ENCODE results near the gene MBD2. TPM values are rescaled to one million over a fixed set of nuclear protein-coding genes. Genes with fewer than 3 reads are reported as not detected.
"Not testable (repeated sequence)": the region's sequence is repeated elsewhere in the genome, so short reads cannot be mapped to it uniquely, and the experiment has no call there.

Gene MBD2
- total and polyA plus RNA-seq, 5 donors from 2014 or later = 8.4 to 132 (median 25.2) TPM

DNA sequence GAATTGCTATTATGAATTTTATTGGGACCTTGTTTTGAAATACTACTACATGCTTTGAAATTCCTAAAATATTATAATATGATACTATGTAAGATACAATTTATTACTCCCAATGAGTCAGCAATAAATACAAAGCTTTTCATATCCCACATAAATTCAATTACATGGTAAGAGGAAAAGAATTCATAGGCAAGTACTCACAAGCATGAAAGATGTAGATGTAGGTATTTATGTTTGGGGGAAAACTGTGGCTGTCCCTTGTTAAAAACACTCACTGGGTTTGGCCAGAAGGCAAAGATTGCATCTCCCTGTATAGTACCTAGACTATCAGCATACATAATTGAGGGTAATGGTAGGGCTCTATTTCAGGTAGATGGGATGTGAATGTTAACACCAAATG lies 90.4 kb downstream of the MBD2 start:
- H3K27ac ChIP-seq (ENCODE audit: insufficient read depth, low read length, poor library complexity, severe bottlenecking) = no peak overlapping the region
- no peak for DNase-seq
- H3K27ac Mint-ChIP-seq = no peak overlapping the region
- H3K9me3 ChIP-seq (ENCODE audit: control insufficient read depth in 2 of 2, low read length in 2 of 2) = peaks cover 0 to under 1% of the 10 kb centered on the region in 2 experiments
- no peak overlapping the region for H3K4me3 ChIP-seq (ENCODE audit: low read depth, low read length)
- H3K27me3 Mint-ChIP-seq = no peaks in the 10 kb centered on the region
- H3K4me1 Mint-ChIP-seq = peaks cover 6 to 18% (median 11%) of the 10 kb centered on the region in 4 donors
- H3K36me3 Mint-ChIP-seq = peaks cover 4% of the 10 kb centered on the region
- peaks cover 7% of the 10 kb centered on the region for H3K4me1 ChIP-seq (ENCODE audit: control insufficient read depth, insufficient read depth, low read length, poor library complexity, severe bottlenecking)
- H3K27me3 ChIP-seq (ENCODE audit: control insufficient read depth, insufficient read depth, low read length) = no peaks in the 10 kb centered on the region
- ATAC-seq (ENCODE audit: low read depth in 2 of 2) = no peak
- peaks cover 0 to 10% (median 3%) of the 10 kb centered on the region in 7 donors for H3K9me3 Mint-ChIP-seq
- no peak overlapping the region for H3K4me3 Mint-ChIP-seq
- H3K36me3 ChIP-seq (ENCODE audit: control insufficient read depth, insufficient read depth, low read length) = no peaks in the 10 kb centered on the region

DNA sequence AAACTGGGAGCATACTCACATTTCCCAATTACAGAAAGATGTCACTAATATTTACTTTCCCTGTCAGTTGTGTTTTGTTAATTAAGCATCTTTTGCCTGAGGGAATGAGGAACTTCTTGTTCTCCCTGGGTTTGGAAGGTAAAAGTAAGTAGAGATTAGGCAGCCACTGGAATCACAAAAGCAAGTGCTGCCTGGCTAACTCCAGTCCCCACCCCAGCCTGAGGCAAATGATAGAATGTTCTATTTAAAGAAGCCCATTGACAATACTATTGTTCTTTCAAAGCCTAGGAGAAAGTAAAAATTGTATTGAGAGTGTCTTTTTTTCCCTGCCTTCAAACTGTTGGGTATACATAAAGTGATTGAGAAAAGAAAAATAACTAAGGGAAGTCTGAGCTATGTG lies 93.8 kb downstream of the MBD2 start:
- H3K27ac Mint-ChIP-seq = no peak overlapping the region
- H3K36me3 ChIP-seq (ENCODE audit: control insufficient read depth, insufficient read depth, low read length) = no peaks in the 10 kb centered on the region
- ATAC-seq (ENCODE audit: low read depth in 2 of 2) (no peak), DNase-seq (no peak)
- no peaks in the 10 kb centered on the region for H3K36me3 Mint-ChIP-seq
- H3K9me3 Mint-ChIP-seq = no peaks in the 10 kb centered on the region
- no peak overlapping the region for H3K4me3 Mint-ChIP-seq
- H3K4me1 ChIP-seq (ENCODE audit: control insufficient read depth, insufficient read depth, low read length, poor library complexity, severe bottlenecking) = peaks cover 10% of the 10 kb centered on the region
- no peaks in the 10 kb centered on the region for H3K9me3 ChIP-seq (ENCODE audit: control insufficient read depth in 2 of 2, low read length in 2 of 2)
- no peaks in the 10 kb centered on the region for H3K27me3 ChIP-seq (ENCODE audit: control insufficient read depth, insufficient read depth, low read length)
- H3K27me3 Mint-ChIP-seq = no peaks in the 10 kb centered on the region
- peaks cover 6 to 32% (median 17%) of the 10 kb centered on the region in 4 donors for H3K4me1 Mint-ChIP-seq
- no peak overlapping the region for H3K27ac ChIP-seq (ENCODE audit: insufficient read depth, low read length, poor library complexity, severe bottlenecking)
- no peak overlapping the region for H3K4me3 ChIP-seq (ENCODE audit: low read depth, low read length)

DNA sequence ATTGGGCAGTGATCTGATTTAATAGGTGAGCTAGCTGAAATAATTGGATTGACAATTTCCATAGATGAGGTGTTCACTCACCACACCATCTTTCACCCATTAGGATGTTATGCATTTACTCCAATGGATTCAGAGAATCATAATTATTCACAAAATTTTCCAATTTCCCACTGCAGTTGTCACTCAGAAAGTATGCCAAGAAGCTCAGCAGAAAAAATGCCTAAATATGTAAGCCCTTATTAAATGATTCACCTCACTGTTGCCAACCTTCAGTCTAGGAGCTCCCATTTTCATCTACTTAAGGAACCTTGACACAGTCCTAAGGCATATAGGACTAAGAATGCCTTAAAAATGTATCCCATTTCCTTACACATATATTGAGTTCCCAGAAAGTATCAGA lies 94.3 kb downstream of the MBD2 start:
- Histone ChIP-seq H3K27me3 (ENCODE audit: control insufficient read depth, insufficient read depth, low read length) (no peaks in the 10 kb centered on the region), H3K27ac (ENCODE audit: insufficient read depth, low read length, poor library complexity, severe bottlenecking) (no peak overlapping the region), H3K9me3 (ENCODE audit: control insufficient read depth in 2 of 2, low read length in 2 of 2) (no peaks in the 10 kb centered on the region), H3K36me3 (ENCODE audit: control insufficient read depth, insufficient read depth, low read length) (no peaks in the 10 kb centered on the region), H3K4me3 (ENCODE audit: low read depth, low read length) (no peak overlapping the region), H3K4me1 (ENCODE audit: control insufficient read depth, insufficient read depth, low read length, poor library complexity, severe bottlenecking) (peaks cover 10% of the 10 kb centered on the region)
- DNase-seq (no peak), ATAC-seq (ENCODE audit: low read depth in 2 of 2) (no peak)
- peaks cover 6 to 32% (median 17%) of the 10 kb centered on the region in 4 donors for H3K4me1 Mint-ChIP-seq
- H3K4me3 Mint-ChIP-seq = no peak overlapping the region
- no peaks in the 10 kb centered on the region for H3K9me3 Mint-ChIP-seq
- H3K27ac Mint-ChIP-seq = peak overlapping the region in 1 of 3 donors; percentile 8
- no peaks in the 10 kb centered on the region for H3K27me3 Mint-ChIP-seq
- no peaks in the 10 kb centered on the region for H3K36me3 Mint-ChIP-seq

DNA sequence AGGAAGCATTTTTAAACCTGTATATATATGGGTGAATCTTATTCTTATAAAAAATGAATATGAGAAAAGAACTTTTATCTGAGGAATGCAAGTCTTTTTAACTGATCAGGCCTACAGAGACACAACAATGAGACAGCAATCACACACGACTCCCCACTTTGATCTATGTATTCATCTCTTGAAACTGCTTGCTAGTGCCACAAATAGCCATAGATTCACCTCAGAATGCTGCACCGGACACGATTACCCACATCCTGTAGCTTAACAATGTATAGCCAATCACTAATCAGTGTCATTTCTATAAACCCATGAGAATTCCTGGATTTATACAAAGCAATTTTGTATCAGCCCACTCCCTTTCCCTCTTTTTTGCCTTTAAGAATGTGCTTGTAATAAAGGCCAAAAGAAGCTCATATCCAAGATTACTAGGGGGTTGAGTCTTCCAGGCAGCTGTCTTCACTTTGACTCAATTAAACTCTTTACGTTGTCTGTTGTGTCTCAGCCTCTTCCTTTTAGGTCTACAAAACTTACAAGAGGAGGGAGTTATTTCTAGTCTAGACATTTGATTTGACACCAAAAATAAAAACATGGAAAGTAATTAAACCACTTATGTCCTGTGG lies 94.9 kb downstream of the MBD2 start:
- H3K27ac Mint-ChIP-seq = peak overlapping the region in 2 of 3 donors; percentile 6 to 30
- no peaks in the 10 kb centered on the region for H3K27me3 Mint-ChIP-seq

DNA sequence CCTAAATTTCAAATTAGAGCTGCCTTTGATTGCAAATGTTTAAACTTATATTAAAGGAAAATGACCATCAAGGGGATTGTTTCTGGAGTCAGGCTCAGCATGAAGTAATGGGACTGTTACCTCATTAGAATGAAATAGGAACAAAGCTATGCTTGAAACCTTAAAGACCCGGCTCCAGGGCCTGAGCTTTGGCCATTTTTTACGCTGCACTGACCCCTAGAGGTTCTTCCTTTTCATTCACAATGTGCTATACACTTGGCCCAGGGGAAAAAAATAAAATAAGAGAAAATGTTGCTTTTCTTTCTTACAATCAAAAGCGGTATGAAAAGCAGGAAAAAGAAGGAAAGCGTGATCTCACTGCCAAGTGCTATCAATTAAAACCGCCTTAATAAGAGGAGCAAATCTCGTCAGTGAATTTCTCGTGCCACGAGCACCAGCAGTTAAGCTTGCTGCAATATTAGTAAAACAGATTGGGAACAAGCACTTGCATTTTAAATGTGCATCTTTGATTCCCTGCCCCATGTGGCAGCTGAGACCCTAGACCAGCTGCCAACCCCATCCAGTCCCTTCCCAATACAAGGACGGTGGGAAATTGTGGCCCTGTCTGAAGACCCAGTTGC lies 96.6 kb downstream of the MBD2 start:
- H3K4me1 ChIP-seq (ENCODE audit: control insufficient read depth, insufficient read depth, low read length, poor library complexity, severe bottlenecking) = peaks cover 10% of the 10 kb centered on the region
- no peaks in the 10 kb centered on the region for H3K36me3 ChIP-seq (ENCODE audit: control insufficient read depth, insufficient read depth, low read length)
- H3K27ac ChIP-seq (ENCODE audit: insufficient read depth, low read length, poor library complexity, severe bottlenecking) = no peak overlapping the region
- H3K4me3 ChIP-seq (ENCODE audit: low read depth, low read length) = no peak overlapping the region
- Mint-ChIP-seq H3K4me1 (peaks cover 6 to 32% (median 17%) of the 10 kb centered on the region in 4 donors), H3K4me3 (no peak overlapping the region), H3K36me3 (no peaks in the 10 kb centered on the region), H3K27me3 (no peaks in the 10 kb centered on the region), H3K27ac (no peak overlapping the region), H3K9me3 (peaks cover 0 to 2% (median 0%) of the 10 kb centered on the region in 7 donors)
- ATAC-seq (ENCODE audit: low read depth in 2 of 2) (no peak), DNase-seq (peak in 1 of 3 donors; percentile 22)
- no peaks in the 10 kb centered on the region for H3K27me3 ChIP-seq (ENCODE audit: control insufficient read depth, insufficient read depth, low read length)
- H3K9me3 ChIP-seq (ENCODE audit: control insufficient read depth in 2 of 2, low read length in 2 of 2) = no peaks in the 10 kb centered on the region

More for the DNA sequence above, 94.9 kb downstream of the MBD2 start:
- Histone ChIP-seq H3K27me3 (ENCODE audit: control insufficient read depth, insufficient read depth, low read length) (no peaks in the 10 kb centered on the region), H3K4me3 (ENCODE audit: low read depth, low read length) (peak overlapping the region; percentile 14), H3K27ac (ENCODE audit: insufficient read depth, low read length, poor library complexity, severe bottlenecking) (no peak overlapping the region), H3K4me1 (ENCODE audit: control insufficient read depth, insufficient read depth, low read length, poor library complexity, severe bottlenecking) (peaks cover 10% of the 10 kb centered on the region), H3K9me3 (ENCODE audit: control insufficient read depth in 2 of 2, low read length in 2 of 2) (no peaks in the 10 kb centered on the region), H3K36me3 (ENCODE audit: control insufficient read depth, insufficient read depth, low read length) (no peaks in the 10 kb centered on the region)
- no peak overlapping the region for H3K4me3 Mint-ChIP-seq
- H3K9me3 Mint-ChIP-seq = peaks cover 0 to 2% (median 0%) of the 10 kb centered on the region in 7 donors
- H3K36me3 Mint-ChIP-seq = no peaks in the 10 kb centered on the region
- DNase-seq (peak in 2 of 3 donors; percentile 14 to 69), ATAC-seq (ENCODE audit: low read depth in 2 of 2) (peak; percentile 37 to 61)
- H3K4me1 Mint-ChIP-seq = peaks cover 6 to 32% (median 17%) of the 10 kb centered on the region in 4 donors

DNA sequence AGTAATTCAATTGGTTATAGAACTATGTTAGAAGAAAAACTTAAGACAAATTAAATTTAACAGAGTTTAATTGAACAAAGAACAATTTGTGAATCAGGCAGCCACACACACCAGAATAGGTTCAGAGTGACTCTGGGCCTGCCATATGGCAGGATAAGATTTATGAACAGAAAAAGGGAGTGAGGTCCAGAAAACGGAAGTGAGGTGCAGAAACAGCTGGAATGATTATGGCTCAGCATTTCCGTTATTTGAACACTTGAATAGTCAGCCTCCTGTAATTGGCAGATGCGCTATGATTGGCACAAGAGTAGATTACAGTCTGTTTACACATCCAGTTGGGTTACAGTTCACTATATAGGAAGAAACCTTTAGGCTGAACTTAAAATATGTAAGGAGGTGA lies 99.0 kb downstream of the MBD2 start:
- Mint-ChIP-seq H3K9me3 (peaks cover 0 to 2% (median 0%) of the 10 kb centered on the region in 7 donors), H3K27me3 (no peaks in the 10 kb centered on the region), H3K27ac (no peak overlapping the region), H3K4me1 (peaks cover 6 to 28% (median 16%) of the 10 kb centered on the region in 4 donors), H3K36me3 (no peaks in the 10 kb centered on the region), H3K4me3 (no peak overlapping the region)
- DNase-seq (no peak), ATAC-seq (ENCODE audit: low read depth in 2 of 2) (no peak)
- H3K4me1 ChIP-seq (ENCODE audit: control insufficient read depth, insufficient read depth, low read length, poor library complexity, severe bottlenecking) = peaks cover 10% of the 10 kb centered on the region
- H3K9me3 ChIP-seq (ENCODE audit: control insufficient read depth in 2 of 2, low read length in 2 of 2) = no peaks in the 10 kb centered on the region
- no peaks in the 10 kb centered on the region for H3K27me3 ChIP-seq (ENCODE audit: control insufficient read depth, insufficient read depth, low read length)
- no peak overlapping the region for H3K4me3 ChIP-seq (ENCODE audit: low read depth, low read length)
- no peaks in the 10 kb centered on the region for H3K36me3 ChIP-seq (ENCODE audit: control insufficient read depth, insufficient read depth, low read length)
- H3K27ac ChIP-seq (ENCODE audit: insufficient read depth, low read length, poor library complexity, severe bottlenecking) = no peak overlapping the region

DNA sequence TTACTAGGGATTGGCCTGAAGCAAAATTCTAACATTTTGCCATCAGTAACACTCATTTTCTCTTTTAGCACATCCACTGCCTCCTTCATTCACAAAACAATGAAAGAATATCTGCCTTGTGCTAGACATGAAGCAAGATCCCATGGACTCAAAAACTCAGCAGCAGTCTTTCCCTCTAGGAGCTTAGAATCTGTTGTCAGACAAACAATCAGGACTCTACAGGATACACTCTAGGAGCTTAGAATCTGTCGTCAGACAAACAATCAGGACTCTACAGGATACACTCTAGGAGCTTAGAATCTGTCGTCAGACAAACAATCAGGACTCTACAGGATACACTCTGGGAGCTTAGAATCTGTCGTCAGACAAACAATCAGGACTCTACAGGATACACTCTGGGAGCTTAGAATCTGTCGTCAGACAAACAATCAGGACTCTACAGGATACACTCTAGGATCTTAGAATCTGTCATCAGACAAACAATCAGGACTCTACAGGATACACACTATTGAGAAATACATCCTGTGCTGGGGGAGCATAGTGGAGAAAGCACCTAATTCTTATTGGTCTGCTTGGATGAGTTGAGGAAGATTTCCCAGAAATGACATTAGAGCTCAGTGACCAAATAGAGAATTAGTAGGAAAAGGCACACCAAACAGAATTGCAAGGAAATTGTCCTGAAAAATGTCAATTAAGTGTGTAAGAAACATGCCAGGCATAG lies 100.6 kb downstream of the MBD2 start:
- H3K27ac ChIP-seq (ENCODE audit: insufficient read depth, low read length, poor library complexity, severe bottlenecking); H3K4me3 ChIP-seq (ENCODE audit: low read depth, low read length); H3K27me3 ChIP-seq (ENCODE audit: control insufficient read depth, insufficient read depth, low read length); H3K27me3 Mint-ChIP-seq; H3K9me3 ChIP-seq (ENCODE audit: control insufficient read depth in 2 of 2, low read length in 2 of 2); H3K4me1 ChIP-seq (ENCODE audit: control insufficient read depth, insufficient read depth, low read length, poor library complexity, severe bottlenecking); H3K36me3 Mint-ChIP-seq; DNase-seq; H3K9me3 Mint-ChIP-seq; H3K27ac Mint-ChIP-seq; H3K36me3 ChIP-seq (ENCODE audit: control insufficient read depth, insufficient read depth, low read length); ATAC-seq (ENCODE audit: low read depth in 2 of 2): not testable (repeated sequence)
- peak overlapping the region in 1 of 4 donors; percentile 44 for H3K4me3 Mint-ChIP-seq
- H3K4me1 Mint-ChIP-seq = peaks cover 0 to 12% (median 7%) of the 10 kb centered on the region in 4 donors
